Medulla oblongata (tissue), 1 donor: ENCODE results near the gene HAO1.
"Not testable (repeated sequence)": the region's sequence is repeated elsewhere in the genome, so short reads cannot be mapped to it uniquely, and the experiment has no call there.

Experiments used
- DNase-seq: peaks from one replicate; pipeline ENCODE4 v3.0.0-alpha.2; 2015; ENCODE audit errors: extremely low spot score

Gene HAO1

GRCh38 chr20:7940341-7940740 is at the start of gene HAO1:
TSS of gene HAO1 (minus strand) at chr20:7940458. CDS start at chr20:7940422, 36 bp downstream.
- no peak for DNase-seq

- DNase-seq = no peak
Observed at GRCh38 chr20:7989379-7989778, 49.1 kb upstream of the HAO1 start.

DNA sequence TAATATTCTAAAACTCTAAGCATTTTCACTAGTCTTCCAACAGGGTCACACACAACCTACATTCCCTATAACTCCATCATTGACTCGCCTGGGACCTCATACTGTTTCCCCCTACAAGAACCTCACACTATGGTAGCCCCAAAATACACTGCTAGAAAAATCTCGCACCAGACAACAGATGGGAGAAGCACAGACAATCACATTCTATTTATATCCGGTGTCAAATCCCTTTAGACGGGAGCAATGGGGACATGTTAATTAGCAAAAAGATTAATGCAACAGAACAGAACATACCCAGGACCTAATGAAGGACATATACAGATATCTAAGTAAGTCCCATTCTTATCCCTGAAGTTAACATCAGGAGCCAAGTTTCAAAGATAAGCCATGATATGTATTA is 45.7 kb upstream of the HAO1 start:
- DNase-seq = no peak

GRCh38 chr20:7984192-7984591 is 43.9 kb upstream of the HAO1 start:
- no peak for DNase-seq

GRCh38 chr20:7981374-7981773 is 41.1 kb upstream of the HAO1 start:
- no peak for DNase-seq

DNA sequence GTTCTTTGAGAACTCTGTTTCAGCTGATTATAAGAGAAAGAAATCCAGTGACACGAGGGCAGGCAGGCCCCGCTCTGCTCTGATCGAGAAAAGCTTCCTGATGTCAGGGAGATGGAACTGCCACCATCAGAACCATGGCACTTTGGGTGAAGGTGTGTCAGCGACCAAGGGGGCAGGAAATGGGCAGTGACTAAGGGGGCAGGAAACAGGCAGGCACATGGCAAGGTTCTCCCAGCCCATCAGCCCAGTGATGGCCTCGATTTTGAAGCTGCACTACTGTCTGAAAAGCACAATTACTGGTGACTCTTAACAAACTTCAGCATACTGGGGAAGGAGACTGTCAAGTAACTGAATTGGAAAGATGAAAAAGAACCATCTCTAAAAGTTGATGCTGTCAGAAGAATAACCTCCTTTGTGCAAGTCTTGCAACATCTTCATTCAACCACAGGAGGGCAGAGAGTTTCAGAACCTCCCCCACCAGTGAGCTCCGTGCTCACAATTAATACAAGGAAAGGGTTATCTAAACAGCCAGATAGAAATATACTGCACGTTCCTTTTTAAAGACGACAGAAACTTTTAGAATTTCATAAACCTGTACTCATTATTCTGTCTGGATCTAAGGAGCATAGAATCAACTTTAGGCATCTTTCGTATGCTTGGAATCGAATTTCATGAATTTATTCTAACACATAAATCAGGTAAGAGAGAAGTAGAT is 40.2 kb upstream of the HAO1 start:
- DNase-seq = peak; percentile 60

DNA sequence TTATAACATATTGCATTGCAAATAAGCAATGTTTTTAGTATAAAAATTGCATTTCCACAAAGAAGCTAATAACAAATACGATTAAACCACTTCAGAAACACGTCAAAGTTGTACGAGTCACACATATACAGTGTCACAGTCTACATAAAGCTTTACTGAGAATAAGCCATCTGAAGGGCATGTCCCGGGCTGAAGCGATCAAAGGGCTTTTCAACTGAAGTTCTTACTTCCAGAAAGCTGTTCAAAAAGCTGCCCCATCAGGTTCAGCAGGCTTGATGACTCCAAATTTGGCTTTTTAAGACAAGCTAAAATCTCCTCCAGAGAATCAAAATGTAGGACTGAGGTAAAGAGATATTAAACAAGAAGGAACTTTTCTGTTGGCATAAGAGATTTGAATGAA is 37.5 kb upstream of the HAO1 start:
- no peak for DNase-seq

- no peak for DNase-seq
Observed at GRCh38 chr20:7975851-7976414, 35.7 kb upstream of the HAO1 start.

GRCh38 chr20:7974785-7975435 is 34.7 kb upstream of the HAO1 start:
- no peak for DNase-seq

DNA sequence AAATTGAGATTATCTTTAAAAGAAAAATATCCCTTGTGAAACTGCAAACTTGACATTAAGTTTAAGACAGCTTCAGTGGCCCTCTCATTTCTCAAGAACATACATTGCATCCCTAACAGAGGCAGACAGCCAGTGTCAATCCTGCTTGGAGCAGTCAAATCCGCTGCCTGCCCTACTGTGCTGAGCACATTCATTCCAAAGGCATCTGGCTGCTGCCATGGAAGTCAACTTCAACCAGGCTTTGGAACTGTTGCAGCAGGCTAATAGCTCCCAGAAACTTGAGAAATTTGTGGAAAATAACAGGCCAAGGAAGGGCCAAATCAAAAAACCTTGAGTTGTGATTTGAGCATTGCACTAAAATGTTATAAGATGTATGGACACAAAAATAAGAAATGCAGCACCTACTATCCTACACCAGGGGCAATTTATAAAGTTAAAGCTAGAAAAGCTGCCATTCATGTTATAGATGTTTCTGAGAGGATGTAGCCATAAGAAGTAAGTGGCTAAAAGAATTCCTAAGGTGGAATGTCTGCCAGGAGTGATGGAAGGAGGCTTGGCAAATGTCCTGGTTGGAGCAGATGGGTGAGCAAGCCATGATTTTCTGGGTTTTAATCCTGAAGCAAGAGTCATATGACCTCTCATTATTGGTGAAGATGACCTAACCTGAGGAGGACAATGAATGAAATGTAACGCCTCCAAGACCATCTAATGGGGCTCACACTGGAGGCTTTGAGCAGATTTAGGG is 31.4 kb upstream of the HAO1 start:
- no peak for DNase-seq

DNA sequence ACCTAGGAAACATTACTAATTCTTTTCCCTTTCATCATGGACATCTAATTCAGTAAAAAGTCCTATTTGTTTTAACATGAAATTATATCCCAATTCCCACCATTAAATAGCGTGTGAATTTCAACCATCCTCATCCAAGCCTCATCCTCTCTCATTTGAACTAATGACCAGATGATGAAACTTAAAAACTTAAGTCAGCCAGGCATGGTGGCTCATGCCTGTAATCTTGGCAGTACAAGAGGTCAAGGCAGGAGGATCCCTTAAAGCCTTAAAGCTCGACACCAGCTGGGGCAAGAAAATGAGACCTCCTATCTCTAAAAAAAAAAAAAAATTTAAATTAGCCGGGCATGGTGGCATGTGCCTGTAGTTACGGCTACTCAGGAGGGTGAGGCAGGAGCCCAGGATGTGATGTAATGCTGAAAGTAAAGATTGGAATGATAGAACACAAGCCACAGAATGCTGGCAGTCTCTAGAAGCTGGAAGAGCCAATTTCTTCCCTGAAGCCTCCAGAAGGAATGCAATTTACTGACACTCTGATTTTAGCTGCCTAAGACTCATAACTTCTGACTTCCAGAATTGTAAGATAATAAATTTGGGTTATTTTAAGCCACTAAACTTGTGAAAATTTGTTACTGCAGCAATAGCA is 27.1 kb upstream of the HAO1 start:
- DNase-seq = no peak

GRCh38 chr20:7966176-7966575 is 25.9 kb upstream of the HAO1 start:
- DNase-seq = no peak

DNA sequence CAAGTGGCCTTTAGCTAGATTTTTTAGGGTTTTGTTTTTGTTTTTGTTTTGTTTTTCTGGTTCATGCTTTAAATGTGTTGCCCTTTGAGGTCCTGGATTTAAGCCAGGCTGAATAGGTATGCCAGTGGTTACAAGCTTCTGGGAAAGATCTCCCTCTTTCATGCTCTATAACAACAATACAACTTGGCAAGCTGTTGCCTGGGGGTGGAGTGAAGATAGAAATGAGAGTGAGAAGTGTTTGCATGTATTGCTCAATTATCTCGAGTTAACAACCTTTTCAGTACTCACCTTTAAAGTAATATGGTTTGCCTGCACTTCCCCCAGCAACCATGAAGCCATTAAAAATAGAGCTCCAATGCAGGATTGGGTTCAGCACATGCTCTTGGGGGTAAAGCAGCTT is 19.2 kb upstream of the HAO1 start:
- no peak for DNase-seq

GRCh38 chr20:7956561-7956960 is 16.3 kb upstream of the HAO1 start:
- DNase-seq = not testable (repeated sequence)

- no peak for DNase-seq
Observed at GRCh38 chr20:7950387-7950786, 10.1 kb upstream of the HAO1 start.

DNA sequence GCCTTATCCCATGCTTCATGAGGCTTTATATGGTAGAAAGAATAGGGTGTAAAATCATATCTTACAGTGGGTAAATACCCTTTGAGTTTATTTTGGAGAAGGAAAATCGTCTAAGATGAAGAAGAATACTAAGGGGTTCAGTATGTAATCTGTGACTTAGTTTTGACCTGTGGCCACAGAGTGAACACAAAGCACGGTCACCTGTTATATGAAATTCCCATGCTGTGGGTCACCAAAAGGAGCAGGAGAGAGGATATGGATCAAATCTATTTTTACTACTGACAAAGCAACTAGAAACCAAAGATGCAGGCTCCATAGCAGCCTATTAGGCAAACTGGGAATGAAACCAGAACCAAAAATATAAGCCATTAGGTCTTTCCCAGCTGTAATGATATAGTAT is 3.6 kb upstream of the HAO1 start:
- DNase-seq = no peak

- no peak for DNase-seq
Observed at GRCh38 chr20:7939663-7940062, 595 bp downstream of the HAO1 start.

- no peak for DNase-seq
Observed at GRCh38 chr20:7938058-7938457, 2.2 kb downstream of the HAO1 start.

DNA sequence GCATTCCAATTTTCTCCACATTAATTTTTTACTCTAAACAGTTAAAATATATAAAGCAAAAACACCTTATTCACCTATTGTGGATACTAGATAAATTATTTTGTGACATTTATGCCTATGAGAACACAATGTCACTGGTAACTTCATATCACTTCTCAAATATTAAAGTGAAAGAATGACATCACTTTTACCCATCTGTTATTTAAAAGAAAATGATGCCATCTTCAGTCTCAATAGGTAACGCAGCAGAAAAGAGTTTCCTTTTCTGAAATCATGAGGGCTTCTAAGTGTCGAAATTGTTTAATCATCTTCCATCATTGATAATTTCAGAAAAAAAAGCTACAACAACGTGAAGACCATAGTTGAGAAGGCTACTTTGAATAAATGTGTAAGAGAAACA is 2.9 kb downstream of the HAO1 start:
- no peak for DNase-seq

- DNase-seq = no peak
Observed at GRCh38 chr20:7935027-7935551, 5.2 kb downstream of the HAO1 start.

- DNase-seq = no peak
Observed at GRCh38 chr20:7933346-7933745, 6.9 kb downstream of the HAO1 start.

DNA sequence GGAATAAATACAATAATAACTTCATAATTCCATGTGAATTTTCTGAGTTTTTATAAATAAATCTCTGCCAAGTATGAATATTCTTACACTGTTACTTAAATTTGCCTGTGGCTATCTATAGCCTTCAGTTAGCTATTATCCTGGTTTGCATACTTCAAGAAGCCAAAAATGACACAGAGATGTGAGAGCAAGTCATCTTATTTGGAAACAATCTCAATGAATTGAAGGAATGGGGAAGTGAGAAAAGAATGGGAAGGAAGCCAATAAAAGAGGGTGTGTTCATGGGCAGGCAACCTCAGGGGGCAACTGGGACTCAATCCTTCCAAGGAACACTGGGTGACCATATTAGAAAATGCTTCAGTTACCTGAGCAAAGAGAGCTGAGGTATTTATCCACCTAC is 9.9 kb downstream of the HAO1 start:
- no peak for DNase-seq
